SU-DHL-6 (cell line): Measurements from ENCODE around the gene PDE4D.

Source experiments
- H2AFZ ChIP-seq: fragments of 200-600 bp; sonication (generic); 2 replicates; pipeline ENCODE4 v1.6.1; 2014; ENCODE audit warnings: low read depth, mild to moderate bottlenecking, moderate library complexity, mixed read lengths, antibody characterized with exemption, low read length; ENCODE audit not compliant: severe bottlenecking
- H3F3A ChIP-seq: fragments of 200-600 bp; shearing (Covaris generic); 2 replicates; pipeline ENCODE4 v1.6.0; 2016; ENCODE audit warnings: antibody characterized with exemption, mild to moderate bottlenecking; ENCODE audit not compliant: insufficient read depth
- H3K27ac ChIP-seq: fragments of 200-600 bp; sonication (generic); 2 replicates; pipeline ENCODE4 v1.5.1; 2016; ENCODE audit warnings: low read depth, mild to moderate bottlenecking, low read length, moderate library complexity, mixed read lengths
- H3K27me3 ChIP-seq: fragments of 200-600 bp; sonication (generic), shearing (Covaris generic); 2 replicates; pipeline ENCODE4 v1.6.0; 2014; ENCODE audit warnings: mild to moderate bottlenecking, low read length
- H3K36me3 ChIP-seq: fragments of 200-600 bp; sonication (generic); 2 replicates; pipeline ENCODE4 v1.6.1; 2014; ENCODE audit warnings: mild to moderate bottlenecking, low read length, mixed read lengths
- H3K4me2 ChIP-seq: fragments of 300-600, 200-600 bp; shearing (Covaris generic), sonication (generic); 2 replicates; pipeline ENCODE4 v1.6.0; 2014; ENCODE audit warnings: low read length, low read depth, mild to moderate bottlenecking; ENCODE audit not compliant: poor library complexity, severe bottlenecking
- H3K4me3 ChIP-seq: fragments of 200-600 bp; sonication (generic); 2 replicates; pipeline ENCODE4 v1.5.1; 2014; ENCODE audit warnings: antibody characterized with exemption, low read length, mild to moderate bottlenecking, mixed read lengths; ENCODE audit not compliant: insufficient read depth, poor library complexity, severe bottlenecking
- H3K79me2 ChIP-seq: fragments of 200-600 bp; sonication (generic); 2 replicates; pipeline ENCODE4 v1.6.1; 2014; ENCODE audit warnings: mild to moderate bottlenecking, low read length, moderate library complexity; ENCODE audit not compliant: insufficient read depth
- H3K9ac ChIP-seq: fragments of 200-600 bp; sonication (generic); 2 replicates; pipeline ENCODE4 v1.7.0; 2014; ENCODE audit warnings: mild to moderate bottlenecking, low read length
- H3K9me2 ChIP-seq: fragments of 200-600 bp; sonication (generic); replicated peaks from 2 replicates; pipeline ENCODE4 v1.6.1; 2014; ENCODE audit warnings: low read length; ENCODE audit not compliant: insufficient read depth
- H3K9me3 ChIP-seq: fragments of 200-600 bp; sonication (generic); 2 replicates; pipeline ENCODE4 v1.6.1; 2014; ENCODE audit warnings: low read length, mixed read lengths; ENCODE audit not compliant: insufficient read depth
- H4K20me1 ChIP-seq: fragments of 200-600 bp; sonication (generic); 2 replicates; pipeline ENCODE4 v1.6.1; 2014; ENCODE audit warnings: low read depth, mild to moderate bottlenecking, antibody characterized with exemption, low read length, moderate library complexity, mixed read lengths
- EZH2phosphoT487 ChIP-seq: fragments of 200-600 bp; sonication (generic), shearing (Covaris generic); conservative IDR thresholded peaks from 2 replicates; pipeline ENCODE4 v1.6.1; 2018; ENCODE audit warnings: mild to moderate bottlenecking, antibody characterized with exemption, low read length, moderate library complexity, mixed read lengths
- TF ChIP-seq, protein P1 (sequence below): fragments of 200-600 bp; sonication (generic); IDR thresholded peaks from one replicate; pipeline ENCODE4 v1.5.1; 2017; ENCODE audit warnings: antibody characterized with exemption, mild to moderate bottlenecking, low read length, moderate library complexity; ENCODE audit not compliant: insufficient read depth, poor library complexity, severe bottlenecking

The PDE4D gene

DNA sequence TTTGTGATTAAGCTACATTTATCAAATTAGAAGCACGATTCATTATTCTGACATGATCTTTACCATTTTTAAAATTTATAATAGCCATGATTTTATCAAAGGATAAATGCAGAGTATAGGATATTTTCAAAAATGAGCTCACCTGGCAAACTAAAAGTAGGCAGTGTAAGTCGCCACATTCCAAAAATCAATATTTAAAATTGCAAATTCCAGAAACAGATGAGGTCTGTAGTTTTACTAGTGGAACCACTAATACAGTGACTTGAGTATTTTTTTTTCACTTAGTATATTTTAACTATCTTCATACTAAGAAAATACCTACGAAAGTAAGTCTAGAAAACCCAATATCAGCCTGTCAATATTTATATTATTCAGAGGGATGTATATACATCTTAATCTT is 164.2 kb downstream of the PDE4D start:
- H3K9ac ChIP-seq = no peak overlapping the region
- TF ChIP-seq, protein P1, sequence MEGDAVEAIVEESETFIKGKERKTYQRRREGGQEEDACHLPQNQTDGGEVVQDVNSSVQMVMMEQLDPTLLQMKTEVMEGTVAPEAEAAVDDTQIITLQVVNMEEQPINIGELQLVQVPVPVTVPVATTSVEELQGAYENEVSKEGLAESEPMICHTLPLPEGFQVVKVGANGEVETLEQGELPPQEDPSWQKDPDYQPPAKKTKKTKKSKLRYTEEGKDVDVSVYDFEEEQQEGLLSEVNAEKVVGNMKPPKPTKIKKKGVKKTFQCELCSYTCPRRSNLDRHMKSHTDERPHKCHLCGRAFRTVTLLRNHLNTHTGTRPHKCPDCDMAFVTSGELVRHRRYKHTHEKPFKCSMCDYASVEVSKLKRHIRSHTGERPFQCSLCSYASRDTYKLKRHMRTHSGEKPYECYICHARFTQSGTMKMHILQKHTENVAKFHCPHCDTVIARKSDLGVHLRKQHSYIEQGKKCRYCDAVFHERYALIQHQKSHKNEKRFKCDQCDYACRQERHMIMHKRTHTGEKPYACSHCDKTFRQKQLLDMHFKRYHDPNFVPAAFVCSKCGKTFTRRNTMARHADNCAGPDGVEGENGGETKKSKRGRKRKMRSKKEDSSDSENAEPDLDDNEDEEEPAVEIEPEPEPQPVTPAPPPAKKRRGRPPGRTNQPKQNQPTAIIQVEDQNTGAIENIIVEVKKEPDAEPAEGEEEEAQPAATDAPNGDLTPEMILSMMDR = no peak
- H3F3A ChIP-seq = no peaks in the 10 kb centered on the region
- H3K9me3 ChIP-seq = no peaks in the 10 kb centered on the region
- H4K20me1 ChIP-seq = no peaks in the 10 kb centered on the region
- no peak overlapping the region for H3K4me3 ChIP-seq
- no peaks in the 10 kb centered on the region for H3K79me2 ChIP-seq
- H3K9me2 ChIP-seq = no peaks in the 10 kb centered on the region
- no peak overlapping the region for H2AFZ ChIP-seq
- no peaks in the 10 kb centered on the region for H3K27me3 ChIP-seq
- H3K27ac ChIP-seq = no peak overlapping the region
- H3K4me2 ChIP-seq = no peak overlapping the region
- no peaks in the 10 kb centered on the region for H3K36me3 ChIP-seq

DNA sequence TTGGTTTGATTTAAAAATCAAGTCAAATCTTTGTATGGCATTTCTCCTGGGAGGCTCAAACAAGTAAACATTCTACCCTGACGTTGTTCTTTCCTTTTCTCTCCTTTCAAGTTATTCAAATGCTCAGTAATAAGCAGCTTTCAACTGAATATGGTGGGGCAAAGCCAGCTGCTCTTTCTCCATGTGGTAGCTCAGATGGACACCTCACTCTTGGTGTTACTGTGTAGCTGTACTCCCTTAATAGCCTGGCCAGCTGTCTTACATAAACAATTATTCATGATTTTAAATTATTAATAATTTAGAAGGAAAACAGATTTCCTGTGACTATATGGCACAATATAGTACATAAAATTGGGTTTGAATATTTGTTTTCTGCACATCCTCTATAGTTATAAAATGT is 165.2 kb downstream of the PDE4D start:
- no peaks in the 10 kb centered on the region for H3K79me2 ChIP-seq
- no peaks in the 10 kb centered on the region for H3F3A ChIP-seq
- no peaks in the 10 kb centered on the region for H4K20me1 ChIP-seq
- no peaks in the 10 kb centered on the region for H3K36me3 ChIP-seq
- no peak for TF ChIP-seq EZH2phosphoT487
- TF ChIP-seq, protein P1 = no peak
- H3K27ac ChIP-seq = no peak overlapping the region
- no peak overlapping the region for H2AFZ ChIP-seq
- no peak overlapping the region for H3K9ac ChIP-seq
- H3K27me3 ChIP-seq = no peaks in the 10 kb centered on the region
- H3K9me2 ChIP-seq = no peaks in the 10 kb centered on the region
- H3K9me3 ChIP-seq = no peaks in the 10 kb centered on the region
- H3K4me3 ChIP-seq = no peak overlapping the region
- H3K4me2 ChIP-seq = no peak overlapping the region

DNA sequence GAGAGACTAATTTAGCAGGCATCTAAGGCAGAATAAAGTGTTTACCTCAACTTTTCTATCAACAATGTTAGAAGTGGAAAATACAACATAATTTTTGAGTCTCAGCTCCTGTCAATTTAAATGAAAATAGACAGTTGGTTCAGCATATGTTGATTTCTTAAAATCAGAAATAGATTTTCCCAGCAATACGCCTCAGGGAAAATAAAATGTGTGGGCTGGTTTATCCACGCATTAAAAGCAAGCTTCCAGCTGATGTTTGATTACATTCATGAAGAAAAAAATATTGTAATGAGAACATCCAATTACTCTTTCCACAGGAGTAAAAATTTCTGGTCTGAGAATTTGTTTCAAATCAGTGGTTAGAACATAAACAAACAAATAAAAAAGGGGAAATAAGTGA is 166.3 kb downstream of the PDE4D start:
- H3K4me3 ChIP-seq = no peak overlapping the region
- H2AFZ ChIP-seq = no peak overlapping the region
- H3F3A ChIP-seq = no peaks in the 10 kb centered on the region
- H3K27ac ChIP-seq = no peak overlapping the region
- no peaks in the 10 kb centered on the region for H4K20me1 ChIP-seq
- no peaks in the 10 kb centered on the region for H3K79me2 ChIP-seq
- H3K9ac ChIP-seq = no peak overlapping the region
- H3K36me3 ChIP-seq = no peaks in the 10 kb centered on the region
- no peaks in the 10 kb centered on the region for H3K9me3 ChIP-seq
- H3K4me2 ChIP-seq = no peak overlapping the region
- no peaks in the 10 kb centered on the region for H3K9me2 ChIP-seq
- no peaks in the 10 kb centered on the region for H3K27me3 ChIP-seq
- no peak for TF ChIP-seq EZH2phosphoT487
- TF ChIP-seq, protein P1 = no peak

DNA sequence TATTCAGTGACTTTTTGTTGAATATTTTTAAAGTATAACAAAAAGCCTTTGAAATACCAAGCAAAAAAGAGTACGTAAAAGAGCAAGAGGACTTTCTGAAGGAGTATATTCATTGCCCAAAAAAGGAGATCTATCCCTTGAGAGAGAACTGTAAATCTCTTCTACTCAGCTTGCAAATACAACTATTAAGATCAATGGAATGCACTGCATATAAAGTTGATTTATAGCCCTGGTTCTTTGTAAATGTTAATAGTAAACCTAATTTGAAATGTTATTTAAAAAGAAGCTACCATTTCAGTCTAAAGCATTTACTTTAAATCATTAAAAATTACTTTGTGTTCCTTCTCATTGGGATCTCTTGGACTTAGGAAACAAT is 168.1 kb downstream of the PDE4D start:
- no peaks in the 10 kb centered on the region for H3K9me2 ChIP-seq
- H3K79me2 ChIP-seq = no peaks in the 10 kb centered on the region
- no peak overlapping the region for H3K9ac ChIP-seq
- no peaks in the 10 kb centered on the region for H3K36me3 ChIP-seq
- no peaks in the 10 kb centered on the region for H3K9me3 ChIP-seq
- H3K4me2 ChIP-seq = no peak overlapping the region
- H3K27me3 ChIP-seq = no peaks in the 10 kb centered on the region
- no peaks in the 10 kb centered on the region for H4K20me1 ChIP-seq
- H2AFZ ChIP-seq = no peak overlapping the region
- no peak overlapping the region for H3K4me3 ChIP-seq
- no peaks in the 10 kb centered on the region for H3F3A ChIP-seq
- TF ChIP-seq, protein P1 = no peak
- no peak for TF ChIP-seq EZH2phosphoT487
- H3K27ac ChIP-seq = no peak overlapping the region
